Stimulated activated naive B cell treated with anti-CD40 and anti-IgM and Interleukin-4, amounts not matched to agents 10 μg/mL and 1 μg/mL and 100 μg/mL, for 72 hours (primary cell): ENCODE results near the gene SBF2.

Experiments
- ATAC-seq, 2 donors: fragments of 150-1000 bp; cut with Tn5 transposase; replicated peaks; 2 replicates each; pipeline ENCODE4 v1.10.0; 2021; ENCODE audit warnings: moderate library complexity in 1 of 2
- DNase-seq: peaks from one replicate; pipeline ENCODE4 v3.0.0; 2021
- H3K27ac Mint-ChIP-seq: one replicate; pipeline ENCODE4 v1.8.0; 2022; ENCODE audit warnings: mild to moderate bottlenecking, mixed read lengths
- H3K27me3 Mint-ChIP-seq, 2 donors: one replicate each; pipeline ENCODE4 v1.8.0; 2022; ENCODE audit warnings: mixed read lengths in 2 of 2
- H3K36me3 Mint-ChIP-seq, 2 donors: one replicate each; pipeline ENCODE4 v1.8.0; 2022; ENCODE audit warnings: mixed read lengths in 2 of 2, mild to moderate bottlenecking in 1 of 2
- H3K4me1 Mint-ChIP-seq, 2 donors: one replicate each; pipeline ENCODE4 v1.8.0; 2022; ENCODE audit warnings: mixed read lengths in 2 of 2, mild to moderate bottlenecking in 1 of 2
- H3K4me3 Mint-ChIP-seq, 2 donors: one replicate each; pipeline ENCODE4 v1.8.0; 2022; ENCODE audit warnings: mild to moderate bottlenecking in 2 of 2, mixed read lengths in 2 of 2, moderate library complexity in 1 of 2
- H3K9me3 Mint-ChIP-seq, 2 donors: one replicate each; pipeline ENCODE4 v1.8.0; 2022; ENCODE audit warnings: mixed read lengths in 2 of 2, mild to moderate bottlenecking in 1 of 2

Gene SBF2

DNA sequence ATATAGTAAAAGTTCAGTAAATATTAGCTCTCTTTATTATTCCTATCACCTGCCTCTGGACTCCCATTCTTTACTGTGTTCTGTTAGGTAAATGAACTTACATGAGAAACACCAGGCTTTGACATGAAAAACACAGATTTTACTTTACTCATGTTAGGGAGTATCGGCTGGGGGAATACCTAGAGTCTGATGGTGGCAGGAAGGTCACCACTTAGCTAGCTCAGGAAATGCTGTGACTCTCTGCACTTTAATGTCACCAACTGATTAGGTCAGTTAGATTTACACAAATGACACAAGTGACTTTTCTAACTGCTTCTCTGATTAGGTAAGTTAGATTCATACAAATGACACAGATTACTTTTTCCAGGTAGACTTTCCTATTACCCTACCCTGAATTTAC, 405.1 kb downstream of the SBF2 start:
- Mint-ChIP-seq H3K4me1 (no peaks in the 10 kb centered on the region), H3K9me3 (no peaks in the 10 kb centered on the region), H3K36me3 (peaks cover under 1 to 5% of the 10 kb centered on the region in 2 donors), H3K4me3 (no peak overlapping the region), H3K27me3 (no peaks in the 10 kb centered on the region), H3K27ac (no peak overlapping the region)
- ATAC-seq (no peak), DNase-seq (no peak)

DNA sequence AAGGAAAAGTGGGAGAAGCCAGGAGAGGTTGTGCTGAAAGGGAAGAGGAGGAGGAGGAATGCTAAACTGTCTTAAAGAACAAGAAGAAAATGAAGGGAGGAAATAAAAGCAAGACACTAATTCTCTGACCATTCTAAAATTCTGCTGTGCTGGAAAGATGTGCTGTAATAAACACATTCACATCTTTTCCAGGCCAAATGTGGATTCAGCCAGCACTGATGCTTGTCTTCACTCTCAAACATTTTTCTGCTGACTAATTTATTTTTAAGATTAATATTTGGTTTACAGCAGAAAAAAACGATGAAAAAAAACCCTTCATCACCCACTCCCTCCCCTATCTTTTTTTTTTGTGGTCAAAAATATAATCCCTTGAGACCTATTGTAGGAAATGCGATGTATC, 406.5 kb downstream of the SBF2 start:
- Mint-ChIP-seq H3K36me3 (peaks cover 0 to 3% of the 10 kb centered on the region in 2 donors), H3K27ac (no peak overlapping the region), H3K4me3 (no peak overlapping the region), H3K4me1 (no peaks in the 10 kb centered on the region), H3K27me3 (no peaks in the 10 kb centered on the region), H3K9me3 (no peaks in the 10 kb centered on the region)
- DNase-seq: no peak
- no peak for ATAC-seq

DNA sequence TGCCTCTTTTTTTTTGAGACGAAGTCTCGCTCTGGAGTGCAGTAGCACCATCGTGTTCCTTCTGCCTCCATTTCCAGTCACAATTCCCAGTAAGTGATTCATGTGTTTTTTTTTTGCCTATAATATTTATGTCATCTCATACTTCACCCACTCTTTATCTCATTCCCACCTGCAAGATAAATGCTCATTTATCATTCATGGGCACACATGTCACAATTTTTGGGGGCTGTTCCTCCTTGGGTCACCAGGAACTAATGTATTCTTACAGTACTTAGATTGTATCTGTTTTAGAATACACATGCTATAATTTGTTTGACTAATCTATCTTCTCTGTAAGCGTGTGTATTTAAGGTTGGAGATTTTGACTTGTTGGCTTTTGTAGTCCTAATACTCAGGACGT, 407.4 kb downstream of the SBF2 start:
- ATAC-seq (no peak), DNase-seq (no peak)
- Mint-ChIP-seq H3K9me3 (no peaks in the 10 kb centered on the region), H3K4me1 (no peaks in the 10 kb centered on the region), H3K4me3 (no peak overlapping the region), H3K27me3 (no peaks in the 10 kb centered on the region), H3K27ac (no peak overlapping the region), H3K36me3 (peaks cover 0 to 3% of the 10 kb centered on the region in 2 donors)

DNA sequence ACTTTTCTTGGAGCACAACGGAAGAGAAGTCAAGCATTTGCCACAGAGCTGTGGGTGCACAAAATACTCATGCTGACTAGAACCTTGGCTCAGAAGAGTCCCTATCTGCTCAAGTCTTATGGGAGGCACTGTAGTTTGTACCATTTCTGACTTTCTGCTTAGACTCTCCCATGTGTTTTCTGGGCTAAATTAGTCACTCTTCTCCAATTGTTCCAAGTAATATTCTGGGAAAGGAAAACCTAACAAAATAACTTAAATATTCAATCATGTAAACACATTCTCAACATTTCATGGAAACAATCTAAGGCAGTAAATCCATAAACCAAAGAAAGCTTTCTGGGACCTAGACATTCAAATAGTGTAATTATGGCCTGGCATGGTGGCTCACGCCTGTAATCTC, 409.4 kb downstream of the SBF2 start:
- Mint-ChIP-seq H3K4me3 (no peak overlapping the region), H3K9me3 (no peaks in the 10 kb centered on the region), H3K27ac (no peak overlapping the region), H3K27me3 (no peaks in the 10 kb centered on the region), H3K36me3 (peaks cover 0 to 3% of the 10 kb centered on the region in 2 donors), H3K4me1 (no peaks in the 10 kb centered on the region)
- no peak for ATAC-seq
- no peak for DNase-seq

DNA sequence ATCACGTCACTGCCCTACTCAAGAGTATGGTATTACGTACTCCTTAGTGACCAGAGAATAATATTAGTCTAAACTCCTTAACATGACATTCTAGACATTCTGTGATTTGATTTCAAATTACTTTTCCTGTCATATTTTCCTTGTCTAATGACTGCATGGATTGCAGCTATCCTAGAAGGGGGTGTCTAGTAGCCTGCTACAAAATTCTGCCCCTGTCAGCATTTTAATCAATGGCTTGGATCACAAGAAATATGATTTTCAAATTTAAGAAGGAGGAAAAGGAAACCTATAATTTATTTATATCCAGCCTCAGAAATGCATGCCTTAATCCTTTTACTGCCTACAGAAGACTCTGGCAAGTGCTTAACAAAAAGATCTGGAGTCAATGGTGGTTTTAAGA, 413.4 kb downstream of the SBF2 start:
- Mint-ChIP-seq H3K27ac (no peak overlapping the region), H3K36me3 (peaks cover 3 to 4% of the 10 kb centered on the region in 2 donors), H3K9me3 (no peaks in the 10 kb centered on the region), H3K4me1 (no peaks in the 10 kb centered on the region), H3K27me3 (no peaks in the 10 kb centered on the region), H3K4me3 (no peak overlapping the region)
- ATAC-seq (no peak), DNase-seq (no peak)

DNA sequence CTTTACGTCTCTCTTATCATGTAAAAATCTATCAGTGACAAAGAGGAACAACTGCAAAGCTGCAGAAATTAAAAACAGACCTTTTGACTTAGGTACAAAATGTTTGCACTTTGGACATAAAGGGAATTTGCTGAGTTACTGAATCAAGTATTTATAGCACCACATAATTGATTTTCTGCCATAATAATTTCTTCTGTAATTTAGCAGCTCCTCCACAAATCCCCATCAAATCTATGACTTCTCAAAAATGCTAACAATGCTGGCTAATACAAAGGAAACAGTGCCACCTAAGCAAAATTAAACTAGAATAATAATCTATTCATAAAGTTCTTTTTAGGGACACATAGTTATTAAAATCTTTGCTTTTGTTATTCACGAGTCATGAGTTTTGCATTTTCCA, 415.1 kb downstream of the SBF2 start:
- Mint-ChIP-seq H3K36me3 (peaks cover 3 to 4% of the 10 kb centered on the region in 2 donors), H3K27me3 (no peaks in the 10 kb centered on the region), H3K4me1 (peaks cover 0 to 3% of the 10 kb centered on the region in 2 donors), H3K27ac (no peak overlapping the region), H3K9me3 (no peaks in the 10 kb centered on the region), H3K4me3 (no peak overlapping the region)
- DNase-seq (no peak), ATAC-seq (no peak)

DNA sequence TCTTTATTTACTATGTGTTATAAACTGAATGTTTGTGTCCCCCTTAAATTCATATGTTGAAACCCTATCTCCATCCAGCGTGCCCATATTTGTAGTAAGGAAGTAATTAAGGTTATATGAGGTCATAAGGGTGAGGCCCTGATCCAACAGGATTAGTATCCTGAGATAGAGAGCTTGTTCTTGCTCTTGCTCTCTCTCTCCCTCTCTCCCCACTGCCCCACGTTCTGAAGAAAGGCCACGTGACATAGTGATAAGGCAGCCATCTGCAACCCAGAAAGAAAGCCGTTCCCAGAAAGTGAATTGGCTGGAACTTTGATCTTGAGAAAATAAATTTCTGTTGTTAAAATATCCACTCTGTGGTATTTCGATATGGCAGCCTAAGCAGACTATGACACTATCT, 417.7 kb downstream of the SBF2 start:
- Mint-ChIP-seq H3K9me3 (peaks cover 5 to 8% of the 10 kb centered on the region in 2 donors), H3K27ac (no peak overlapping the region), H3K27me3 (no peaks in the 10 kb centered on the region), H3K36me3 (peaks cover 6 to 12% of the 10 kb centered on the region in 2 donors), H3K4me3 (no peak overlapping the region), H3K4me1 (peaks cover 0 to 3% of the 10 kb centered on the region in 2 donors)
- DNase-seq: no peak
- no peak for ATAC-seq

DNA sequence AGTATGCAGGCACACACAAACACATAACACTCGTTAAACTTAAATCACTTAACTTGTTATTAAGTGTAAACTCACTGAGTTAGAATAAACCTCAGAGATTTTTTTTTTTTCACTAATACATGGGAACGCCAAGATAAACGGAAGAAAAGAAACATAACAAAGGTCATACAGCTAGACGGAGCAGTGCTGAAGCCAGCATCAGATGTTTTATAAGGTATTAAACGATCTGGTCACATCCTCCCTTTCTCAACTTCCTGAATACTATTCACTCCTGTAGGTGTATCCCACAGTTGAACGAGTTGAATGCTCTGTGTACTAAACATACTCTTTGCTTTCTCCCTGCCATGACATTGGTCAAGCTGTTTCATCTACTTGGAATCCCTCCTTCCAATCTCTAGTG, 418.2 kb downstream of the SBF2 start:
- H3K4me3 Mint-ChIP-seq: no peak overlapping the region
- ATAC-seq: no peak

DNA sequence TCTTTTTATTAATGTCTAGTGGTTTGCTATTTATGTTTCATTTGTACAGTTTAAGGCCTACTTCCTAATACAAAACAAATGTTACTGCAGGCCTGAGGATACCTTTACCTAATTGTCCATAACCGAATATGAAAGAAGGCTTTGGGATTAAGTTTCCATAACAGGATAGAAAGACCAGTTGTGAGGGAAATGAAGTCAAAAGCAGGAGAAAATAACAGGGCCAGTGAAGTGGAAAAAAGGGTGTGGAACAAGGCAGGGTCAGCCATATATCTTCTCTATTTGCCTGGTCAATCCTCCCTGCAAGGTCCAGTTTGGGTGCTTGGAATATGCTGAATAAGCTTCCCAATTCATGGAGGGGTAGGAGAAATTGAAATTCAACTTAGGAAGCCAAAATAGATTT, 418.6 kb downstream of the SBF2 start:
- Mint-ChIP-seq H3K4me1 (peaks cover 0 to 3% of the 10 kb centered on the region in 2 donors), H3K9me3 (peaks cover 5 to 8% of the 10 kb centered on the region in 2 donors), H3K36me3 (peaks cover 6 to 12% of the 10 kb centered on the region in 2 donors), H3K4me3 (no peak overlapping the region), H3K27me3 (no peaks in the 10 kb centered on the region), H3K27ac (no peak overlapping the region)
- ATAC-seq: no peak
- no peak for DNase-seq

More for the DNA sequence above, 418.2 kb downstream of the SBF2 start:
- Mint-ChIP-seq H3K36me3 (peaks cover 6 to 12% of the 10 kb centered on the region in 2 donors), H3K4me1 (peaks cover 0 to 3% of the 10 kb centered on the region in 2 donors), H3K27me3 (no peaks in the 10 kb centered on the region), H3K27ac (no peak overlapping the region), H3K9me3 (peaks cover 5 to 8% of the 10 kb centered on the region in 2 donors)
- DNase-seq: no peak

DNA sequence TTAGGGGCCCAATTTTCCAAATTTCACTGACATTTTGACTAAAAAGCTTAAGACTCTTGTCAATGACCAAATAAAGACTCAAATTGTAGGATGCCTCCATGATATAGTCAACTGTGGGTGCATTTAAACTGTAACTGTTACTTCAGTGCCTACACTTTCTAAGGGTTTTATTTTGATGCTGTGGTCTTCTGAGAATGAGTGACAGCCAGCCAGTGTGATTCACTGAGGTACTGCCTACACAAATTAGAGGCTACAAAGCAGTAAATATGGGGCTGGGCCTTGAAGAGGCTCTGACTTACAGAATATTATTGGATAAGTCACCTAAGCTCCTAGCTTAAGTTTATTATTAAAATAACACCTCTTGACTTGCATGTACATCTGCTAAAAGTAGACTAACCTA, 419.6 kb downstream of the SBF2 start:
- H3K36me3 Mint-ChIP-seq: peaks cover 8 to 12% of the 10 kb centered on the region in 2 donors
- H3K27ac Mint-ChIP-seq: no peak overlapping the region
- H3K27me3 Mint-ChIP-seq: no peaks in the 10 kb centered on the region
- ATAC-seq (no peak), DNase-seq (no peak)
- no peak overlapping the region for H3K4me3 Mint-ChIP-seq
- H3K9me3 Mint-ChIP-seq: peaks cover 5 to 8% of the 10 kb centered on the region in 2 donors
- peaks cover 0 to 3% of the 10 kb centered on the region in 2 donors for H3K4me1 Mint-ChIP-seq

DNA sequence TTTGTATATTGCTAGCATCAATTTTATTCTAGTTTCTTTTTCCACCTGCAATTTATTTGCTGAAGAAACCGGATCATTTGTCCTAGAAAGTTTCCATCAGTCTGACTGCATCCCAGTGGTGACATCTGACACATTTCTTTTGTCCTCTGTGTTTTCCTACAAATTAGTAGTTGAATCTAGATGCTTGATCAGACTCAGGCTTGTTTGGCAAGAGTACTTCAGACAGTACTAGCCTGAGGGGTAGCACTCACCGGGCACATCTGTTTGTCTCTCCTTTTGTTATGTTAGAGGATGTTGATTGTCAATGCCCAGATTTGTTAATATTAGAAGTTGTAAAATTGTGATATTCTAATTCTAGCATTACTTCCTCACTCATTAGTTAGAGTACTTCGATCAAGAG, 425.4 kb downstream of the SBF2 start:
- H3K4me3 Mint-ChIP-seq: no peak overlapping the region
- H3K4me1 Mint-ChIP-seq: no peaks in the 10 kb centered on the region
- no peak overlapping the region for H3K27ac Mint-ChIP-seq
- peaks cover 5 to 12% of the 10 kb centered on the region in 2 donors for H3K9me3 Mint-ChIP-seq
- DNase-seq (no peak), ATAC-seq (no peak)
- no peaks in the 10 kb centered on the region for H3K27me3 Mint-ChIP-seq
- H3K36me3 Mint-ChIP-seq: peaks cover 9 to 13% of the 10 kb centered on the region in 2 donors

DNA sequence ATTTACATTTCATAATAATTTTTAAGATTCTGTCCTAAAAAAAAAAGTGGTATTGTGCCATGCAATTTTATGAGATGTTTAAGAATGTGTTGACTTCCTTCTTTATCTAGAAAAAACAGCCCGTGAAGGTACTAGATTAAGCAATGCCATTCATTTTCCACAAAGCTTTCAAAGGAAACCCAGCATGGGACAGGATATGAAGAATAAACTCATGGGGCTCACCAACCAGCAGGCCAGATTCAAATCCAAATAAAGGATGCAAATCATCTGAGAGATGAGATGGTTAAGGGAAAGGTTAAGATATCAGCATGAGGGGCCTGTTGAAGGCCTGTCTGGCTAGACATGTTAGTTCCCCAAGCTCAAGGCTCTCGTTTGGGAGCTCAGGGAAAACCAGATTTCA, 431.0 kb downstream of the SBF2 start:
- DNase-seq (no peak), ATAC-seq (no peak)
- H3K27me3 Mint-ChIP-seq: no peaks in the 10 kb centered on the region
- peaks cover 13 to 29% of the 10 kb centered on the region in 2 donors for H3K4me1 Mint-ChIP-seq
- peaks cover 0 to 3% of the 10 kb centered on the region in 2 donors for H3K9me3 Mint-ChIP-seq
- no peak overlapping the region for H3K27ac Mint-ChIP-seq
- H3K36me3 Mint-ChIP-seq: peaks cover 3 to 4% of the 10 kb centered on the region in 2 donors
- H3K4me3 Mint-ChIP-seq: no peak overlapping the region

DNA sequence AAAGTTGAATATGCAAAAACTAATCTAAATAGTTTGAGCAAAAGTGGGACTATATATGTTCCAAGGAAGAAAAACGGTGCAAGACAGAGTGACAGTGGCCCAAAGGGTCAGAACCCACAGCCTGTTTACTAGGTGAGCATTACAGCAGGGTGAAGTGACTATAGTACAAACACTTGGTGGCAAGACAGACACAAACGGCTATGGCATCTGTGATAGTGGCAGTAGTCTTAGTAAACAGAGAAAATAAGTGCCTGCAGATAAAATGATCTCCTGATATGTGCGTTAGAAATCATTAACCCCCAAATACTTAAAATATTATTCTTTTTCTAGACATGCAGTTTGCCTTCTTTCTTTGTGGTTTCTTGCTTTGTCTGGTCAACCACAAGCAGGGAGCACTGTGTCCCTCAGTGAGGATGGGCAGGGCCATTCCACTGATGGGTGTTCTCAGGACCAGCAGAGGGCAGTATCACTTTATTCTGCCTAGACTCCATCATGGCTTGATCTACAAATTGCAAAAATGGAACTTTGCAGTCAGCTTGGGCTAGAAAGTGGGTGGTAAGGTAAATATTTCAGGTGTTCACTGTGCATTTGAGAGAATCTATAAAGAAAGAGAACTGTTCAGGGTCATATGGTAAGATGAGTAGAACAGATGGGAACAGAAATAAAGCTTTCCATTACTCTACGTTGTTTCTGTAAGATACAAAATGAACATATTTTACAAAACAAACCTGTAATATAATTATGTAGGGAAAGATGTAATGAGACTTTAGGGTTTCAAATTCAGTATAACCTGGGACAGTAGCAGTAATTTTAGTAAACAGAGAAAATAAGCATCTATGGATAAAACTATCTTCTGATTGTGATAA, 431.9 kb downstream of the SBF2 start:
- Mint-ChIP-seq H3K9me3 (no peaks in the 10 kb centered on the region), H3K36me3 (no peaks in the 10 kb centered on the region), H3K27me3 (no peaks in the 10 kb centered on the region), H3K4me3 (no peak overlapping the region), H3K4me1 (peaks cover 13 to 30% of the 10 kb centered on the region in 2 donors), H3K27ac (no peak overlapping the region)
- ATAC-seq (peak; percentile 97 to 98), DNase-seq (peak; percentile 42)

DNA sequence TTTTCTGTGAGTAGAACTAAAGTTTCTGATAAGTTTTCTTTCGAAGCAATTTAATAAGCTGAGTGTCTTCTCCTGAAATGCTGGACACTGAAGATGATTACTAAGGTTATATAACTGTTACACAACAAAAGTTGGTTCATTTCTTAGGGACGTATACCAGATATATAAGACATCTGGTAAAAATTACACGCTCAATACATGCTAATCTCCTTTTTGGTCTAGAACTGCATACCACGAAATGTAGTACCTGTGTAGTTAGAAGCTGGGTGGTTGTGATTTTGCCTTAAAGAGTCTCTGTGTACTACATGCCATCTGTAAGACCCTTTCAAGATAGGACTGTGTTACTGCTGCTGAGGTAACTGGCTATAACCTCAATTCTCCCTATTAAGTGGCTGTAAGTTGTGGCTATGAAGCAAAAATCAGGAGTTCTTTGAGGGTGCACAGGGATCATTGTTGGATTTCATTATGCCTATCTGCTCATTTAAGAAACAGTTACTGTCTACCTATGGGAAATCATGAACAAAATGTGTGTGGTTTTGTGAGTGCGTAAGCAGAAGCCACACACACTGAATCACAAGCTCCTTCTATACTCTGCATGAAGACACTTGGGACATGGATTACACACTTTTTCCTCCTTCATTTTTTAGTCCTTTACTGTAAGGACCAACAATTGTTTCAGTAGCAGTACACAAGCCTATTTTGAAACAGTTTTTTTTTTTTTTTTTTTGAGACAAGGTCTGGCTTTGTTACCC, 434.3 kb downstream of the SBF2 start:
- DNase-seq: no peak
- ATAC-seq: peak; percentile 22 to 26
- Mint-ChIP-seq H3K4me3 (no peak overlapping the region), H3K36me3 (no peaks in the 10 kb centered on the region), H3K27me3 (no peaks in the 10 kb centered on the region), H3K9me3 (no peaks in the 10 kb centered on the region), H3K4me1 (peaks cover 13 to 30% of the 10 kb centered on the region in 2 donors), H3K27ac (no peak overlapping the region)

DNA sequence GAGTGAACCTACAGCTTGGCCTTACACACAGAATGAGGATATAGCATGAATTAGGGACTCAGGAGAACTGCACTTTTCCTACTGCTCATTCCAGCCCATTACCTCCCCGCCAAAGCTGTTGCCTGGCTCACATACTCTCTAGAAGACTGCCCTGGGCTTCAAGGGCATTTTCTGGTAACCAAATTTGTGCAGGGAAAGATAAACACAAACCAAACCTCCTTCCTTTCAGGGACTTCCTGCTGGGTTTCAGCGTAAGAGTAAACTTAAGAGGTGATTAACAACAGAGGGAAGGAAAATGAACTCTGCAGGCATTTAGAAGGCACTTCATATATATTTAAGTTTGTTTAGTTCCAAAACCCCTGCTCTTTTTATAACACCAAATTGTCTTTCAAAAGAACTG, 435.2 kb downstream of the SBF2 start:
- DNase-seq (no peak), ATAC-seq (no peak)
- no peak overlapping the region for H3K27ac Mint-ChIP-seq
- H3K4me3 Mint-ChIP-seq: no peak overlapping the region
- H3K9me3 Mint-ChIP-seq: no peaks in the 10 kb centered on the region
- H3K27me3 Mint-ChIP-seq: no peaks in the 10 kb centered on the region
- H3K36me3 Mint-ChIP-seq: no peaks in the 10 kb centered on the region
- peaks cover 16 to 35% of the 10 kb centered on the region in 2 donors for H3K4me1 Mint-ChIP-seq
